ENCODE data around the gene JPT1.

- TF ChIP-seq SP1 (IDR thresholded peaks at IDR 0.05) (no peak), TARDBP (IDR thresholded peaks at IDR 0.05) (no peak), SUZ12 (IDR thresholded peaks at IDR 0.05) (no peak), FOXA1 (IDR thresholded peaks at IDR 0.05) (no peak), LEF1 (IDR thresholded peaks at IDR 0.05; ENCODE audit: borderline replicate concordance) (no peak), FOXK2 (IDR thresholded peaks at IDR 0.05) (no peak), BHLHE40 (IDR thresholded peaks at IDR 0.05; ENCODE audit: borderline replicate concordance) (no peak)
These were observed 2.4 kb downstream of the JPT1 start for GRCh38 chr17:75151930-75152329.

Measured in HEK293T (cell line).